HG03575 (cell line): ENCODE measurements around the gene GADD45A.

ENCODE experiments used
- ATAC-seq: cut with Tn5 transposase; IDR thresholded peaks from one replicate; pipeline ENCODE4 v1.9.1; 2021; ENCODE audit not compliant: unreplicated experiment, insufficient number of reproducible peaks, low FRiP score; ENCODE audit errors: extremely low read depth

GADD45A gene

GRCh38 chr1:67685558-67686266 lies 711 bp downstream of the GADD45A start:
- no peak for ATAC-seq

- ATAC-seq: no peak
Measured at GRCh38 chr1:67686267-67687197, 1.5 kb downstream of the GADD45A start.

GRCh38 chr1:67687198-67687545 lies 2.2 kb downstream of the GADD45A start:
- no peak for ATAC-seq

DNA sequence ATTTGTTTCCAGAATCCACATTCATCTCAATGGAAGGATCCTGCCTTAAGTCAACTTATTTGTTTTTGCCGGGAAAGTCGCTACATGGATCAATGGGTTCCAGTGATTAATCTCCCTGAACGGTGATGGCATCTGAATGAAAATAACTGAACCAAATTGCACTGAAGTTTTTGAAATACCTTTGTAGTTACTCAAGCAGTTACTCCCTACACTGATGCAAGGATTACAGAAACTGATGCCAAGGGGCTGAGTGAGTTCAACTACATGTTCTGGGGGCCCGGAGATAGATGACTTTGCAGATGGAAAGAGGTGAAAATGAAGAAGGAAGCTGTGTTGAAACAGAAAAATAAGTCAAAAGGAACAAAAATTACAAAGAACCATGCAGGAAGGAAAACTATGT lies 2.6 kb downstream of the GADD45A start:
- no peak for ATAC-seq

DNA sequence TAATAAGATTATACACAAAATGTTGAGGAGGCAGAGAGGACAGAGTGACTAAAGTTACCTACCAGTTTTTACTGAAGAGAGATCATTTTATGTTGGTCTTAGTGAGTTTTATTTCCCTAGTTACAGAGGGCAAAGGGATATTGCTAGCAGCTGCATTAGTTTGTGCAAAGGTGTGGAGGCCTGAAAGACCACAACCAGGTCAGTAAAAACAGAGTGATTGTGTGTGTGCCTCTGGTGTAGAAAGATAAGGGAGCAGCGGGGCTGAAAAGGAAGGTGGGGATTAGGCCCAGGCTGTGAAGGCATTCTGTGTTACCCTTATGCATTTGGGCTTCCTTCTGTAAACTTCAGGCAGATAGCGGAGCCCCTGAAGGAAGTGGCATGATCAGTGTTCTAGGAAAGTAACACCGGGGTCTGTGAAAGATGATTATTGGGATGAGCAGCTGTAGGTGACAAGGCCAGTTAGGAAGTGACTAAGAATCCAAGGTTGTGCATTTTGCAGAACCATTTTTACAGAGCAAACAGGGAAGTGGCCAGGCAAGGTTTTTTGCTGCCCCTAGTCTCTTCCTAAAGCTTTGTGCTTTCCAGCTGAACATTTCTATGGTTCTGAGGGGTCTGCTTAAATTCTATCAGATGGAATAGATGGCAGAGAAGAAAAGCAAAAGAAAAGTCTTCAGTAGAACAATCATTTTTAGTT lies 3.7 kb downstream of the GADD45A start:
- ATAC-seq: no peak

GRCh38 chr1:67689267-67690017 lies 4.4 kb downstream of the GADD45A start:
- no peak for ATAC-seq

DNA sequence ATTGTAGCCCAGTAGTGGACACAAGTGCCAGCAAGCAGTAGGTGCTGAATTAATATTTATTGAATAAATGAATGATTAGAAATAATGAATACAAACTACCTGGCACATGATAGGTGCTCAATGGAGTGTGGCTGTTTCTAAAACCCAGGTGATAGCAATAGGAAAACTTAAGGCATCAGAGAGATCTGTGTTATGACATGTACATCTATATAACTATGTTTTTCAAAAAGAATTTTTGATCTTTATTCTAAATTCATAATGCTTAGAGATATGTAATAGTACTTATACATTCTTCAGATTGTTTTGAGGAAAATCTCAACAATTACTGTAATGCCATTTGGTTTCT lies 5.0 kb downstream of the GADD45A start:
- ATAC-seq: no peak

DNA sequence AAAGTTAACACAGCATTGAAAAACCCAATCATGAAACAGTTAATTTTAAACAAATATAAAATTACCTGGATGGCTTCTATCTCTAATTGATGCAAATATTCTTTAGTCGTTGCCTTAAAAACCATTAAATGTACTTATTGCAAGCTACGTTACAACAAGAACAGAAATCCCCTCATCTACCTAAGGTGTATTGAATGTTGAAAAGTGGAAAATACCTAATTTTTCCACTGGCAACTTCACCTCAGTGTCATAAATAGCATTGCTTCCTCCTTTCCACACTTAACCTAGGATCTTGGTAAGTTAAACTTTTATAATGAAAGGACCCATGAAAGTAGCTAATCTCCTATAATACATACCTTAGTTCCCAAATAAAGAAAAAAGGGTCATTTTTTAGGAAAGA lies 5.4 kb downstream of the GADD45A start:
- no peak for ATAC-seq

GRCh38 chr1:67691712-67692111 lies 6.7 kb downstream of the GADD45A start:
- ATAC-seq: no peak

DNA sequence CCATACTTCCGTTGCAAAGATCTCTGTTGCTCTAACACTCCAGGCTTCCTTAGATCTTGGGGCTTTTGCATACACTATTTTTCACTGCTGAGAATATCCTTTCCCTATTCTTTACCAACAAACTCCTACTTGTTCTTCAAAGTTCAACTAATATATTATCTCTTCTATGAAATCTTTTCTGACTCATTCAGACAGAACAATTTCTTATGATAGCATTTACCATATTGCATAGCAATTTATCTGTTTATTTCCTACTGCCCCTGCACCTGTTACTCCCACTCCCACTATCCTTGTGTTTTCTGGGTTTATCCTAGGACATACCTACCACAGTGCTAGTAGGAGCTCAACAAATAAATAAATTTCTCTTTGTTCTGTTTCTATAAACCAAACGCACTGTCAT lies 11.0 kb downstream of the GADD45A start:
- ATAC-seq: no peak

DNA sequence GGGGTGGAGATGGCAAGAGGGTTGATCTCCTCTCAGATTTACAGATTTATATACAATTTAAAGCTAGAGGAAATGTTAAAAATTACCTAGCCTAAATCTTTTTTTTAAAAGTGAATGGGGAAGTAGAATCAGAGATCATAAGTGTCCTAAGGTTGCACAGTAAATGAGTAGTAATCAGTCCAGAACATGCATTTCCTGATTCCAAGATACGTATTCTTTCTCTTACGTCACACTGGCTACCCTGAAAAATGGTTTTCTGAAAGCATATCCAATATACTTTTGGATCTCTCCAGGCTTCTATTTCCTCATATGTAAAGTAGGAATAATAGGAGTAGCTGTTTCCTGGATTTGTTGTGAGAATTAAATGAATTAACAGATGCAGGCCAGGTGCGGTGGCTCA lies 11.7 kb downstream of the GADD45A start:
- ATAC-seq: no peak

GRCh38 chr1:67700220-67700619 lies 15.2 kb downstream of the GADD45A start:
- ATAC-seq: no peak

DNA sequence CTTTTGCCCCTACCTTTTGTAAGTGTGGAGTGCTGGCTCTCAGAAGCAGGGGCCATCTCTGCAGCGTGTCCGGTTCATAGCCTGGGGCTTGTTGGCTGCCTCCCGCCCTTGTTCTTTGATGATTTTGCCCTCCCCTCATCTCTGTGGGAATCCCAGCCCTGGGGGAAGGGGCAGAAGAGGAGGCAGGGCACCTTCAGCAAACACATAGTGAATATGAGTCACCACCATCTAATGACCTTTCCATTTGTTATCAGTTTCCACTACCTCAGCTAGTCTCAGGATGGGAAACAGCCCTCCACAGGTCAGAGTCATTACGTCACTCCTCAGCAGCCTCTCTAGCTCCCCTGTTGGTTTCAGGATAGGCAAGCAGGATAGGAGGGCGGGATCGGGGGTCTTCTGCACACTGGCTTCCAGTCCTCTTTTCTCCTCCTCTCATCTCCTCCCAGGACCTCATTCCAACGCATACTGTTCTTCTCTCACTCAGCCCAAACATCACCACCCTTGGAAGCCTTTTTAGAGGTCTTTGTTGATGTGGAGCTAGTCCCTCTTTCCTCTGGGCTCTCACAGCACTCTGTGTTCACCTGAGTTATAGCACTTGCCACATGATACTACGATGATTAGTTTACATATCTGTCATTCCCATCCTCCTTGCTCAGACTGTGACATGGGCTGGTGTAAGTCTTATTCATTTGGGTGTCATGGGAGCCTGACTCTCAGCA lies 15.8 kb downstream of the GADD45A start:
- ATAC-seq: no peak

- no peak for ATAC-seq
Measured at GRCh38 chr1:67701876-67702275, 16.9 kb downstream of the GADD45A start.

- ATAC-seq: no peak
Measured at GRCh38 chr1:67704351-67704750, 19.4 kb downstream of the GADD45A start.

DNA sequence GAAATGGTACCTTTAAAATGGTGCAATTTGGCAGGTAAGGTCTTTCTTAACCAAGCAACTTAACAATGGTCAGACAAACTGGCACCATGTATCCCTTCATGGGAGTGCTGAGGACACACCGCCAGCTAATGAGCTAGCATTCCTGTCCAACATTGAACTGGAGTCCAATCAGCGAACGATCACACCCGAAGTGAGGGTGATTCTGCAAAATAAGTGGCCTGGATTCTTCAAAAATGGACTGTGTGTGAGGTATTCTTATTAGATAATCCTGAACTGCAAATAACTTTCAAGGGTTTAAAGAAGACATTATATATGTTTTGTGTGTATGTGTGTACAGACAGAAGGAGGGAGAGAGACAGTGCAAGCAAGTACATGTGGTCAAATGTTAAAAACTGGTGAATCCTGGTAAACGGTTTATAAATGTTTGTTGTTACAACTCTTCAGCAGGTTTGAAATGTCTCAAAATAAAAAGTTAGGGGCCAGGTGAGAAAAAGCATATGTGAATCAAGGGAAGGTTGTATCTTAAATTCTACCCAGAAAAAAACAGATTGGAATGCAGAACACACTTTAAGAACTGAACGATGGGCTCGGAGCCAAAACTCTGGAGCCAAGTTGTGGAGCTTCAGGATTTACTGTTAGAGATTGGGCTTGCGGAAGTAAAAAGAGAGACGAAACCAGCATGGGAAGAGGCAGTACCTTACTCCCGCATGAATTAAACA lies 20.9 kb downstream of the GADD45A start:
- ATAC-seq: no peak

DNA sequence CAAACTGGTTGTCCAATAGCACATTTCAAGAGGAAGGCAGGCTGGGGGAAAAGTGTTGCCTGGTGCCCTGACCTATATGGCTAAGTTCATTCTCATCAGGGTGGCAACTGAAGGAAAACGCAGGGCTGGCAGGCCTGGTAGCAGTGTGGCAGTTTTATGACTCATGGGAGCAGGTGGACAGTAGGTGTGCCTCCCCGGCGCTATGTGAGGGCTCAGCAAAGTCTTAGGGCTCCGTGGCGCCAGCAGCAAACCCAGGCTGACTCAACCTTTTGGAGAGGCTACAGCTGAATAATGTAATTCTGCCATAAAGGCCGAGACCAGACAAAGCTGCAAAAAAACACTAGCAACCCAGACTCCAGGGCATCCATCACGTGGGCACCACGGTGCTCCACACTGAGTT lies 23.6 kb downstream of the GADD45A start:
- ATAC-seq: no peak

DNA sequence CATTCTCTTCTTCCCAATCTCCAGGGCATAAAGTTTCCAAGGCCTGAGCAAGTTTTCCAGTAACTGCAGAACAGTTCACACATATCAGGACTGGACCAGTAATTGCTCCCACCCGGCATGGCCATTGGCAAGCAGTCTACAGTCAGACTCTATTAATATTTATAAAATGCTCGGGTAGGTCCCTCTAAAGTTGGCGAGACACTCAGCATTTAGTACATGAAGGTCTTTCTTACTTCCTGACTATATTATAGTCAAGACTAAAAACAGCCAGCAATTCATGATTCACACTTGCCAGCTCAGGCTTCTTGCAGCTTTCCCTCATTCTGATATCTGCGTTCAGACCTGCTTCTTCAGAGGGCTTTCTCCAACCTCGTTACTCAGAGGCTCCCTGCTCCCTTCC lies 25.4 kb downstream of the GADD45A start:
- no peak for ATAC-seq
